ENCODE measurements around the gene GTF3C5. TPM values are rescaled to one million over a fixed set of nuclear protein-coding genes. Genes with fewer than 3 reads are reported as not detected.

GTF3C5 gene
- total RNA-seq, 1 experiment from 2014 or later, result 104 TPM

DNA sequence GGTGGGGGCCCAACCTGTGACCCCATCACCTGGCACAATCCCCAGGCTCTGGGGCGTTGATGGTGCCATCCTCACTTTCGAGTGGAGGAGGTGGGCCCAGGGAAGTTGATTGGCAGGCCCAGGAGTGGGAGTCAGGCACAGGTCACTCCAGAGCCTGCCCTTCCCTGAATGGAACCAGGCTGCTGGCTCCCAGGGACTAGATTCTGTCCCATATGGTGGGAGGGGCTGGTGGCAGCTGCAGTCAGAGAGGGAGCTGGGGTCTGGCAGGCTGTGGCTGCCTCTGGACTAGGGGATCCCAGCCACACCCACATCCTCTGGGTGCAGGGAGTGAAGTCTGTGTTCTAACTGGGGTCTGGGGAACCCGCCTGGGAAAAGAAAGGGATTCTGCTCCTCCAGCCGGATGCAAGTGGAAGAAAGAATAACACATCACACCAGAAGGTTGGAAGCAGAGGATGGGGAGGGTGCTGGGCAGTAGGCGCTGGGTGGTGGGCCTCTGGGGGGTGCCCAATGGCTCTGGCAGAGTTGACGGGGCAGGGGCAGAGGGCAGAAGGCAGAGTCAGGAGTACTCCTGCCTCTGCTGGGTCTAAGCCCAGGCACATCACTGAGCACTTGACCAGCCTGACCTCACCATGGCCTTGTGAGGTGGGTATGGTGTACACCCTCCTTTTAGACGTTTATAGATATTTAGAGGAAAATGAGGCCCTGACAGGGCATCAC, 56.8 kb downstream of the GTF3C5 start:
- no peak for ATAC-seq
- Mint-ChIP-seq H3K4me3 (no peak overlapping the region), H3K36me3 (no peaks in the 10 kb centered on the region), H3K4me1 (peaks cover 2% of the 10 kb centered on the region), H3K27ac (no peak overlapping the region), H3K9me3 (no peaks in the 10 kb centered on the region), H3K27me3 (ENCODE audit: low read depth) (no peaks in the 10 kb centered on the region)
- no peak for DNase-seq (ENCODE audit: low spot score)
- TF ChIP-seq EMX1 (CRISPR knock-in tag; IDR thresholded peaks at IDR 0.05), result no peak
- TF ChIP-seq, protein P1, sequence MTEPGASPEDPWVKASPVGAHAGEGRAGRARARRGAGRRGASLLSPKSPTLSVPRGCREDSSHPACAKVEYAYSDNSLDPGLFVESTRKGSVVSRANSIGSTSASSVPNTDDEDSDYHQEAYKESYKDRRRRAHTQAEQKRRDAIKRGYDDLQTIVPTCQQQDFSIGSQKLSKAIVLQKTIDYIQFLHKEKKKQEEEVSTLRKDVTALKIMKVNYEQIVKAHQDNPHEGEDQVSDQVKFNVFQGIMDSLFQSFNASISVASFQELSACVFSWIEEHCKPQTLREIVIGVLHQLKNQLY (CRISPR knock-in tag; IDR thresholded peaks at IDR 0.05), result no peak
- TF ChIP-seq, protein P2, sequence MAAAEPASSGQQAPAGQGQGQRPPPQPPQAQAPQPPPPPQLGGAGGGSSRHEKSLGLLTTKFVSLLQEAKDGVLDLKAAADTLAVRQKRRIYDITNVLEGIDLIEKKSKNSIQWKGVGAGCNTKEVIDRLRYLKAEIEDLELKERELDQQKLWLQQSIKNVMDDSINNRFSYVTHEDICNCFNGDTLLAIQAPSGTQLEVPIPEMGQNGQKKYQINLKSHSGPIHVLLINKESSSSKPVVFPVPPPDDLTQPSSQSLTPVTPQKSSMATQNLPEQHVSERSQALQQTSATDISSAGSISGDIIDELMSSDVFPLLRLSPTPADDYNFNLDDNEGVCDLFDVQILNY (CRISPR knock-in tag; IDR thresholded peaks at IDR 0.05), result no peak
- TF ChIP-seq ETV6 (CRISPR knock-in tag; IDR thresholded peaks at IDR 0.05), result no peak
- TF ChIP-seq, protein P3, sequence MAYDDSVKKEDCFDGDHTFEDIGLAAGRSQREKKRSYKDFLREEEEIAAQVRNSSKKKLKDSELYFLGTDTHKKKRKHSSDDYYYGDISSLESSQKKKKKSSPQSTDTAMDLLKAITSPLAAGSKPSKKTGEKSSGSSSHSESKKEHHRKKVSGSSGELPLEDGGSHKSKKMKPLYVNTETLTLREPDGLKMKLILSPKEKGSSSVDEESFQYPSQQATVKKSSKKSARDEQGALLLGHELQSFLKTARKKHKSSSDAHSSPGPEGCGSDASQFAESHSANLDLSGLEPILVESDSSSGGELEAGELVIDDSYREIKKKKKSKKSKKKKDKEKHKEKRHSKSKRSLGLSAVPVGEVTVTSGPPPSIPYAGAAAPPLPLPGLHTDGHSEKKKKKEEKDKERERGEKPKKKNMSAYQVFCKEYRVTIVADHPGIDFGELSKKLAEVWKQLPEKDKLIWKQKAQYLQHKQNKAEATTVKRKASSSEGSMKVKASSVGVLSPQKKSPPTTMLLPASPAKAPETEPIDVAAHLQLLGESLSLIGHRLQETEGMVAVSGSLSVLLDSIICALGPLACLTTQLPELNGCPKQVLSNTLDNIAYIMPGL (CRISPR knock-in tag; IDR thresholded peaks at IDR 0.05), result no peak
- TF ChIP-seq, protein P4, sequence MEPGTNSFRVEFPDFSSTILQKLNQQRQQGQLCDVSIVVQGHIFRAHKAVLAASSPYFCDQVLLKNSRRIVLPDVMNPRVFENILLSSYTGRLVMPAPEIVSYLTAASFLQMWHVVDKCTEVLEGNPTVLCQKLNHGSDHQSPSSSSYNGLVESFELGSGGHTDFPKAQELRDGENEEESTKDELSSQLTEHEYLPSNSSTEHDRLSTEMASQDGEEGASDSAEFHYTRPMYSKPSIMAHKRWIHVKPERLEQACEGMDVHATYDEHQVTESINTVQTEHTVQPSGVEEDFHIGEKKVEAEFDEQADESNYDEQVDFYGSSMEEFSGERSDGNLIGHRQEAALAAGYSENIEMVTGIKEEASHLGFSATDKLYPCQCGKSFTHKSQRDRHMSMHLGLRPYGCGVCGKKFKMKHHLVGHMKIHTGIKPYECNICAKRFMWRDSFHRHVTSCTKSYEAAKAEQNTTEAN (CRISPR knock-in tag; IDR thresholded peaks at IDR 0.05), result no peak
- TF ChIP-seq JUN (CRISPR knock-in tag; IDR thresholded peaks at IDR 0.05), result no peak
- TF ChIP-seq GABPB1 (CRISPR knock-in tag; IDR thresholded peaks at IDR 0.05), result no peak
- no peak for TF ChIP-seq NR3C1 (CRISPR knock-in tag; conservative IDR thresholded peaks at IDR 0.05; ENCODE audit: low read depth)
- TF ChIP-seq FOXP1 (CRISPR knock-in tag; IDR thresholded peaks at IDR 0.05; ENCODE audit: borderline replicate concordance), result no peak
- TF ChIP-seq GRHL2 (CRISPR knock-in tag; IDR thresholded peaks at IDR 0.05; ENCODE audit: insufficient replicate concordance, severe bottlenecking), result no peak
- TF ChIP-seq, protein P5, sequence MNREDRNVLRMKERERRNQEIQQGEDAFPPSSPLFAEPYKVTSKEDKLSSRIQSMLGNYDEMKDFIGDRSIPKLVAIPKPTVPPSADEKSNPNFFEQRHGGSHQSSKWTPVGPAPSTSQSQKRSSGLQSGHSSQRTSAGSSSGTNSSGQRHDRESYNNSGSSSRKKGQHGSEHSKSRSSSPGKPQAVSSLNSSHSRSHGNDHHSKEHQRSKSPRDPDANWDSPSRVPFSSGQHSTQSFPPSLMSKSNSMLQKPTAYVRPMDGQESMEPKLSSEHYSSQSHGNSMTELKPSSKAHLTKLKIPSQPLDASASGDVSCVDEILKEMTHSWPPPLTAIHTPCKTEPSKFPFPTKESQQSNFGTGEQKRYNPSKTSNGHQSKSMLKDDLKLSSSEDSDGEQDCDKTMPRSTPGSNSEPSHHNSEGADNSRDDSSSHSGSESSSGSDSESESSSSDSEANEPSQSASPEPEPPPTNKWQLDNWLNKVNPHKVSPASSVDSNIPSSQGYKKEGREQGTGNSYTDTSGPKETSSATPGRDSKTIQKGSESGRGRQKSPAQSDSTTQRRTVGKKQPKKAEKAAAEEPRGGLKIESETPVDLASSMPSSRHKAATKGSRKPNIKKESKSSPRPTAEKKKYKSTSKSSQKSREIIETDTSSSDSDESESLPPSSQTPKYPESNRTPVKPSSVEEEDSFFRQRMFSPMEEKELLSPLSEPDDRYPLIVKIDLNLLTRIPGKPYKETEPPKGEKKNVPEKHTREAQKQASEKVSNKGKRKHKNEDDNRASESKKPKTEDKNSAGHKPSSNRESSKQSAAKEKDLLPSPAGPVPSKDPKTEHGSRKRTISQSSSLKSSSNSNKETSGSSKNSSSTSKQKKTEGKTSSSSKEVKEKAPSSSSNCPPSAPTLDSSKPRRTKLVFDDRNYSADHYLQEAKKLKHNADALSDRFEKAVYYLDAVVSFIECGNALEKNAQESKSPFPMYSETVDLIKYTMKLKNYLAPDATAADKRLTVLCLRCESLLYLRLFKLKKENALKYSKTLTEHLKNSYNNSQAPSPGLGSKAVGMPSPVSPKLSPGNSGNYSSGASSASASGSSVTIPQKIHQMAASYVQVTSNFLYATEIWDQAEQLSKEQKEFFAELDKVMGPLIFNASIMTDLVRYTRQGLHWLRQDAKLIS (CRISPR knock-in tag; IDR thresholded peaks at IDR 0.05; ENCODE audit: borderline replicate concordance), result no peak
- POLR2A ChIA-PET, result no interaction called here
- CTCF ChIA-PET, result interaction anchor here (1.0 kb wide), 2 partner anchors 47 to 57 kb away, joined by 3 read pairs; no protein-coding TSS in a partner anchor

DNA sequence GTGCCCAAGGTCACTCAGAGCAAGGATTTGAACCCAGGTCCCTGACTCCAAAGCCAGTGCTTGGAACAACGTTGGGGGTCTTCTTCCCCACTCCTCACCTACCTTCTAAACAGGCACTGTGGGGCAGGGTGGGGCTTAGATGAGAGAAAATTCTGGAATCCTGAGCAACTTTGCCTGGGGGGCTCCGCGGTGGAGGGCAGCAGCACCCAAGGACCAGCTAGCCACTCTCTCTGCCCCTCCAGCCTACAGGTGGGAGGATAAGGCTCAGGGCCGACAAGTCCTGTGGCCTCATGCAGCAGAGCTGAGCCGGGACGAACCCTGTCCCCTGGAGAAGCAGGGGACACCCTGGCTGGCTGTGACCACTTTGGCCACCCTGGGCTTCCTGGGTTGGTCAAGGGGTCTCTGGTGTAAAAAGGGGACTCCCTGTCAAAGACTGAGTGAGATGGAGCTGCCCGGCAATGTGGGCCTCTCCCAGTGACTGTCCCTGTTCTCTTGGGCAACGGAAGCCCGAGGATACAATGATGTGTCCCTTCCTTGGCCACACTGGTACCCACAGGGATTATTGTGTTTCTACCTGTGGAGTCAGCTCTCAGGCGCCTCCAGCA, 57.5 kb downstream of the GTF3C5 start:
- H3K36me3 Mint-ChIP-seq, result no peaks in the 10 kb centered on the region
- H3K27me3 Mint-ChIP-seq (ENCODE audit: low read depth), result no peaks in the 10 kb centered on the region
- no peaks in the 10 kb centered on the region for H3K9me3 Mint-ChIP-seq
- H3K4me3 Mint-ChIP-seq, result no peak overlapping the region
- H3K4me1 Mint-ChIP-seq, result no peaks in the 10 kb centered on the region; the same call in none of the 2 replicates
- ChIA-PET POLR2A (no interaction called here), CTCF (interaction anchor here (1.0 to 1.3 kb wide), 3 partner anchors 47 to 60 kb away, joined by 3 read pairs; no protein-coding TSS in a partner anchor)
- ATAC-seq (no peak), DNase-seq (ENCODE audit: low spot score) (no peak)
- no peak overlapping the region for H3K27ac Mint-ChIP-seq
- TF ChIP-seq ZNF416 (CRISPR knock-in tag; IDR thresholded peaks at IDR 0.05) (no peak), PRRX2 (CRISPR knock-in tag; IDR thresholded peaks at IDR 0.05) (no peak), KAT7 (CRISPR knock-in tag; IDR thresholded peaks at IDR 0.05; ENCODE audit: borderline replicate concordance) (no peak), CREM (CRISPR knock-in tag; IDR thresholded peaks at IDR 0.05) (no peak), RORB (CRISPR knock-in tag; IDR thresholded peaks at IDR 0.05) (no peak)
- TF ChIP-seq, protein P6, sequence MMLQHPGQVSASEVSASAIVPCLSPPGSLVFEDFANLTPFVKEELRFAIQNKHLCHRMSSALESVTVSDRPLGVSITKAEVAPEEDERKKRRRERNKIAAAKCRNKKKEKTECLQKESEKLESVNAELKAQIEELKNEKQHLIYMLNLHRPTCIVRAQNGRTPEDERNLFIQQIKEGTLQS (CRISPR knock-in tag; conservative IDR thresholded peaks at IDR 0.05), result no peak
- TF ChIP-seq, protein P7, sequence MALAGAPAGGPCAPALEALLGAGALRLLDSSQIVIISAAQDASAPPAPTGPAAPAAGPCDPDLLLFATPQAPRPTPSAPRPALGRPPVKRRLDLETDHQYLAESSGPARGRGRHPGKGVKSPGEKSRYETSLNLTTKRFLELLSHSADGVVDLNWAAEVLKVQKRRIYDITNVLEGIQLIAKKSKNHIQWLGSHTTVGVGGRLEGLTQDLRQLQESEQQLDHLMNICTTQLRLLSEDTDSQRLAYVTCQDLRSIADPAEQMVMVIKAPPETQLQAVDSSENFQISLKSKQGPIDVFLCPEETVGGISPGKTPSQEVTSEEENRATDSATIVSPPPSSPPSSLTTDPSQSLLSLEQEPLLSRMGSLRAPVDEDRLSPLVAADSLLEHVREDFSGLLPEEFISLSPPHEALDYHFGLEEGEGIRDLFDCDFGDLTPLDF (CRISPR knock-in tag; IDR thresholded peaks at IDR 0.05), result no peak

All from WTC11 (cell line).